T follicular helper cell (primary cell): Measurements from ENCODE around the gene ZMYND12.
"Not testable (repeated sequence)": the region's sequence is repeated elsewhere in the genome, so short reads cannot be mapped to it uniquely, and the experiment has no call there.

ENCODE experiments used
- DNase-seq: peaks from one replicate; pipeline ENCODE4 v3.0.0-alpha.2; 2020; ENCODE audit warnings: low read depth
- total RNA-seq, 2 experiments: gene quantifications; one replicate each; lab custom pipeline; 2026; lab: John Stamatoyannopoulos, UW

The ZMYND12 gene
- 0.30 to 0.39 reads per million in 2 experiments for total RNA-seq

DNA sequence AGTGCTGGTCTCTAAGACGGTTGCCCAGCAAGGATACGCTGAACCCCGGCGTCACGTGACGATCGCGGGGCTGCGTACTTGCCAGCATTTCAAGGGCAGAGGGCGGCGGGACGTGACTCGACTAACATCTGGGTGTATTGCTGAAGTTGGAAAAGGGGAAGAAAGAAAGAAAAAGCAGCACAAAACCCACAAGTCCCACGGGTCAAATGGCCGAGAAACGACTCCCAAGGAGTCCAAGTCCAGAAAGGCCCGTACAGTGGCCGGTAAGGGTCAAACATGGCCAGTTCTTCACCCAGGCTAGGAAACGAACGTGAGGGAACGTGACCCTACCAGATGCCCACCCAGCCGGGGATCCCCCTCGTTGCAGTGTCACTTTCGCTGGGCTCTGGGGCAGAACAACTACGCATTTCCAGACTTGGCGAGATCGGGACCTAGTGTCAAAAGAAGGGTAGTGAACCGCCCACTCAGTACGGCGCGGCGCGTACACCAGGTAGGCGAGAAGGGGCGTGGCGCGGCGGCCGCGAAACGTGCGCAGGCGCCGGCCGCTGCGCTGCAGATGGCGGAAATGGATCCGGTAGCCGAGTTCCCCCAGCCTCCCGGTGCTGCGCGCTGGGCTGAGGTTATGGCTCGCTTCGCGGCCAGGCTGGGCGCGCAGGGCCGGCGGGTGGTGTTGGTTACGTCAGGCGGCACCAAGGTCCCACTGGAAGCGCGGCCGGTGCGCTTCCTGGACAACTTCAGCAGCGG is at the start of gene ZMYND12, which contains the start of gene PPCS:
TSS of gene ZMYND12 (minus strand) at position 13 of the 744 bp plus-strand sequence. CDS start 25 bp downstream, outside the sequence.
TSS of gene PPCS (plus strand) at position 534 of the 744 bp plus-strand sequence. CDS start at position 557, 23 bp downstream.
- DNase-seq = peak; percentile 85

- no peak for DNase-seq
These were observed 48.8 kb upstream of the ZMYND12 start for GRCh38 chr1:42504535-42505128.

GRCh38 chr1:42502031-42502430 is 46.2 kb upstream of the ZMYND12 start:
- not testable (repeated sequence) for DNase-seq

- no peak for DNase-seq
These were observed 34.4 kb upstream of the ZMYND12 start for GRCh38 chr1:42490237-42490636.

- no peak for DNase-seq
These were observed 28.6 kb upstream of the ZMYND12 start for GRCh38 chr1:42484382-42484781.

DNA sequence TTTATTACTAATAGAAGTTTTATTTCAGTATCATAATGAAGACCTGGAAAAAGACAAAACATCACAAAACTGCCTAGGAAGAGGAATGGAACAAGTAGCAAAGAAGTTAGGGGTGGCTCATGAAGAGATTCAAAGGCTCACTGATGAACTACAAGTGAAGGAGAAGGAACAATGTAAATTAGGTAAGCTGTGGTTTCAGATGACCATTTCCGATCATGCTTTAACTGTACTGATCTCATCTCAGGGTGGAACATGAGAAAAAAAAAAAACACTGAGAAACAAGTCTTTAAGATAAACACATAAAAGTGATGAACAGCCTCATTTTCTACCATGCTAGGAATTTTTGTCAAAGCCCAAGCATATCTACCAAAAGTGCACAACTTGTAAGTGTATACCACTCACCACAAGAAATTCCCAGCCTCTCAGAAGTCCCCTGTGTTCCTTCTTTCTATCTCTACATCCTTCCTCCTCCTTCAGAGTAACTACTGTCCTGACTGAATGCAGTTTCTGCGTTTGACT is 26.9 kb upstream of the ZMYND12 start:
- DNase-seq = no peak

GRCh38 chr1:42480921-42481320 is 25.1 kb upstream of the ZMYND12 start:
- no peak for DNase-seq

DNA sequence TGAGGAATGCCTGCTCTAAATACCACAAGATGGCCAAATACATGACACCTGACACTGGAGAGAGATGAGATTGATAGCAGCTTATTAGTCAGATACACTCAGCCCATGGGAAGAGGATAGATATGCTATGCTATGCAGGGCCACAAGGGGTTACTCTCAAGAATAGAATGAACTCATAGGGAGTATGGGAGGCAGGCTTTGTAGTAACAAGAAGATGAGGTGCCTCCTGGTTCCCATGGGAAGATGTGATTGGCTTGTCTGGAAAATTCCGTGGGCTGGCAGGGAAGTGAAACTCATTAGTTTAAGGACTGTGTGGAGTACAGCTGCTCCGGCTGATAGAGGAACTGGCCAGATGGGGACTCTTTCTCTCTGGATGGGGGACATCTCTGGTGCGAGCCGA is 23.8 kb upstream of the ZMYND12 start:
- no peak for DNase-seq

- no peak for DNase-seq
These were observed 22.0 kb upstream of the ZMYND12 start for GRCh38 chr1:42477775-42478174.

DNA sequence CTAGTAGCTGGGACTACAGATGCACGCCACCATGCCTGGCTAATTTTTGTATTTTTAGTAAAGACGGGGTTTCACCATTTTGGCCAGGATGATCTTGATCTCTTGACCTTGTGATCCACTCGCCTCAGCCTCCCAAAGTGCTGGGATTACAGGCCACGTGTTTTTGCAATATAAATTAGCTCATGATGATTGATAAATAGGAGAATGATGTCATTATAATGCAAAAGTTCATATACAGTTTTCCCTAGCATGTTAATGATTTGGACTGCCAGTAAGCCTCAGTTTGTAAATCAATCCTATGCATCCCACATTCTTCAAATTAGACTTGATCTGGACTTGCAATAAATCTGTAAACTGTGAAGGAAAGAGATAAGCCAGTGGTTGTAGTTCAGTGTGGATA is 21.5 kb upstream of the ZMYND12 start:
- not testable (repeated sequence) for DNase-seq

DNA sequence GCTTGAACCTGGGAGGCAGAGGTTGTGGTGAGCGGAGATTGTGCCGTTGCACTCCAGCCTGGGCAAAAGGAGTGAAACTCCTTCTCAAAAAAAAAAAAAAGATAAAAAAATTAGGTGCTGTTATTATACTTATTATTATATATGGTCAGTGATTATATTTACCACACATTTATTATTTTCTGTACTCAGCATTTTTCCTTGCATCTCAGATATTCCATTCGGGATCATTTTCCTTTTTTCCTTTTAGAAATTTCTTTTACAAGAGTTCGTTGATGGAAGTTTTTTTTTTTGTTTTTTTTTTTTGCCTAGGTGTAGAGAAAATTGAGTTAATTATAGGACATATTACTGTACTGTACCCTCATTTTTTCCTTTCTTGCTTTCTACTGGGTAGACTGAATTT is 20.8 kb upstream of the ZMYND12 start:
- no peak for DNase-seq

DNA sequence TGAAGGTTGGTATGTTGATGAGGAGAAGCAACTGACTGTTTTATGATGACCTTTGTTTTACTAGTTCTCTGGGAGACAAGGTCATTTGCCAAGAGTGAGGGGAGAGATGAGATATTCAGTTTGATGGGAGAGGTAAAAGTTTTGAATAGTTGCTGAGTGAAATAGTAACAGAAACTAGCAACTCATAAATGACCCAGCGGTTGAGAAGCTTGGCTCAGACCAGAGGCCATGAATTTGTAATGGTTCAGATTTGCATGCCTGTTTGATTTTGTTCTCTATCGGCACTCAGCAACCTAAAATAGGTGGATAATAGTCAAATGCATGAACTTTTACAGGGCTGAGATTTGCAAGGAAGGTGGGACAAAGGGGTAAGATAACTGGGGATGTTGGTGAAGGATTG is 13.9 kb upstream of the ZMYND12 start:
- DNase-seq = no peak

- no peak for DNase-seq
These were observed 10.2 kb upstream of the ZMYND12 start for GRCh38 chr1:42466030-42466429.

GRCh38 chr1:42463921-42464320 is 8.1 kb upstream of the ZMYND12 start:
- DNase-seq = no peak

DNA sequence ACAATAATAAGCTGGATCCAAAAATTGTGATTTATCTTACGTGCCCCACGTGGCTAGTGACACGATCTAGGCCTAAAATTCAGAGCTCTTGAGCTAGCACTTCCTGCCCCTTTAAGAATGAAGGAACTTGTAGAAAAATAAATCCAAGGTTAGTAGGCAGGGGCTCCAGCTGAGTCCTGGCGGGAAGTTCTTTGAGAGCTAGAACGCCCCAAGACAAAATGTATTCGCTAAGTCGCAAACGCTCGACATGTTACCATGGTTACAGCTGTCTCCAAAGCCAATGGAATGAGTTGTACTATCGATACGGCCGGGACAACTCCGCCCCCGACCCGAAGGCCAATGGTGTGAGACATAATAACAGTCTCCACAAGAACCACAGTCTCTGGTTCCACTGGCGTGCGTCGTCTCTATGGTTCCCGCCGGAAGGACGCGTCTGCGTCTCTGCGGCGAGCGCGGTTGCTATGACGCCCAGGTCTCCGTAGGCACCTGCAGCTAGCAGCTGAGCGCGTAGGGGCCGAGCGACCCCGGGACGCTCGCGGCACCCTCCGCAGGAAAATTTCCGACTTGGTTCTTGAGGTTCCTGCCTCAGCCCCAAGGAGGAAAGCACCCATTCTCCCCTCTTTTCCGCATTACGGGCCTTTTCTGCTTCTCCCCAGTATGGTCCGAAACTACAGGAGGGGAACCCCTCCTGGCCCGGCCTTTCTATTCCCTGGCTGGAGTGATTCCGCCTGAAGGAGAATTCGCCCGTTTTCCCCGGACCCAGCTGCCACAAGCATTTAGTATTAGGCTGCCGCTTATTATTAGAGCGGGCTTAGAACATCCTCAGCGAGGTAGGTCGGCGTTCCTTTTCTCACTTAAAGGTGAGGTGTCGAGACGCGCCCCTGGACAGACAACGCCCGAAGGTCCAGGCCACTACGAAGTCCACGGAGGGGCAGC is 7.3 kb upstream of the ZMYND12 start, which contains the start of gene CCDC30:
TSS of gene CCDC30 (plus strand) at position 459 of the 936 bp plus-strand sequence. CDS start 17,266 bp downstream, outside the sequence.
- peak; percentile 97 for DNase-seq

DNA sequence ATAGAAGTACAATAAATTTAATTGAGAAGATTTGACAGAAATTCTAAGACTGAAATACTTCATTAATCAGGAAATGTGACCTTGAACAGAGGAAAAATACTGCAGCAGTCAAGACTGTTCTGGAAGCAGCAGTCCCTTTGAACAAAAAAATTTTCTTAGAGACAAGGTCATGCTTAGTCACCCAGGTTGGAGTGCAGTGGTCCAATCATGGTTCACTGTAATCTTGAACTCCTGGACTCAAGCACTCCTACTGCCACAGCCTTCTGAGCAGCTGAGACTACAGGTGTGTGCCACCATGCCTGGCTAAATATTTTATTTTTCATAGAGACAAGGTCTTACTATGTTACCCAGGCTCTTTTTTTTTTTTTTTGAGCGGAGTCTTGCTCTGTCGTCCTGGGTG is 5.4 kb upstream of the ZMYND12 start:
- no peak for DNase-seq

DNA sequence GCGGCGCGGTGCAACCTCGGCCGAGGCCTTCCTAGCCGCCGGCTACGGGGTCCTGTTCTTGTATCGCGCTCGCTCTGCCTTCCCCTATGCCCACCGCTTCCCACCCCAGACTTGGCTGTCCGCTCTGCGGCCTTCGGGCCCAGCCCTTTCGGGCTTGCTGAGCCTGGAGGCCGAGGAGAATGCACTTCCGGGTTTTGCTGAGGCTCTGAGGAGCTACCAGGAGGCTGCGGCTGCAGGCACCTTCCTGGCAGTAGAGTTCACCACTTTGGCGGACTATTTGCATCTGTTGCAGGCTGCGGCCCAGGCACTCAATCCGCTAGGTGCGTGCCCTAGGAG is 900 bp upstream of the ZMYND12 start:
- DNase-seq = peak; percentile 42

GRCh38 chr1:42454403-42454802 is 1.4 kb downstream of the ZMYND12 start:
- DNase-seq = no peak

DNA sequence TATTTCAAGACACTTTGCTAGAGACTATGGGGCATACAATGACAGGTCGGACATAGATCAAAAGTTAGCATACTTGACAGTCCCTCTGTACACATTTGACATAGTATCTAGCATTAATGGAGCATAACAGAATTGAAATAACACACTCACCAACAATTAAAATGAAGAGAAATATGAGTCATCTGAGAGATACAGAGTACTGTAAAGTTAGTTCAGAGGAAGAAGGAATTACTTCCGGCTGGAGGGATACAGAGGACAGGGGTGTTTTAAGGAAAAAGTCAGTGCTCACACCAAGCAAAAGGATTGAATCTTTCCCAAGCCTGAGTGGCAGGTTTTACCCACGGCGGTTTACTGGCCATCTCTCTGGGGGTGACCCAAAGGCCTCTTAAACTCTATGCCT is 2.4 kb downstream of the ZMYND12 start:
- DNase-seq = no peak

- DNase-seq = no peak
These were observed 5.8 kb downstream of the ZMYND12 start for GRCh38 chr1:42450061-42450460.

GRCh38 chr1:42449256-42449655 is 6.6 kb downstream of the ZMYND12 start:
- DNase-seq = no peak

GRCh38 chr1:42442662-42443061 is 13.2 kb downstream of the ZMYND12 start:
- DNase-seq = no peak
